K562 (cell line): ENCODE data around the gene MGAT4D. TPM values are rescaled to one million over a fixed set of nuclear protein-coding genes. Genes with fewer than 3 reads are reported as not detected.

Experiments used
- ATF7 ChIP-seq: fragments of 450-650 bp; IDR thresholded peaks from 2 replicates; pipeline ENCODE4 v1.7.1; 2014; ENCODE audit warnings: mild to moderate bottlenecking, moderate library complexity
- BRD4 ChIP-seq: fragments of 200-600 bp; sonication (generic); IDR thresholded peaks from 2 replicates; pipeline ENCODE4 v1.6.1; 2017; ENCODE audit warnings: inconsistent platforms
- CSDE1 ChIP-seq, 2 experiments: fragments of 450-650 bp; IDR thresholded peaks; 2 replicates each; pipeline ENCODE4 v1.6.1; 2016; ENCODE audit warnings: mild to moderate bottlenecking in 1 of 2
- E2F3 ChIP-seq: fragments of 250-450 bp; sonication (Bioruptor Pico); IDR thresholded peaks from 2 replicates; pipeline ENCODE4 v1.4.0; 2020; ENCODE audit warnings: mild to moderate bottlenecking
- EP300 ChIP-seq: IDR thresholded peaks from 2 replicates; pipeline ENCODE4 v1.6.1; 2012; ENCODE audit warnings: low read length, improper control_type of control experiment
- HDGF ChIP-seq: fragments of 450-650 bp; IDR thresholded peaks from 2 replicates; pipeline ENCODE4 v1.6.1; 2016
- HMG20B ChIP-seq: fragments of 250-450 bp; sonication (Bioruptor Pico); IDR thresholded peaks from 2 replicates; pipeline ENCODE4 v1.5.0; 2021; ENCODE audit warnings: mild to moderate bottlenecking
- HNRNPK ChIP-seq: fragments of 200-400 bp; formaldehyde crosslinking; IDR thresholded peaks from one replicate; pipeline ENCODE4 v1.6.1; 2018; ENCODE audit warnings: mild to moderate bottlenecking, low read depth, low read length; ENCODE audit not compliant: poor library complexity, severe bottlenecking
- MYBL2 ChIP-seq, 2 experiments: fragments of 450-650 bp in 1 of 2; sonication (generic) in 1 of 2; formaldehyde crosslinking in 1 of 2; IDR thresholded peaks; 2 replicates each; pipeline versions ENCODE4 v1.6.1 to v1.8.1; 2017 to 2022; ENCODE audit warnings: borderline replicate concordance in 1 of 2, inconsistent platforms in 1 of 2, low read depth in 1 of 2, mild to moderate bottlenecking in 1 of 2, missing genetic modification reagents in 1 of 2, moderate library complexity in 1 of 2
- MYNN ChIP-seq, 2 experiments: sonication (generic); formaldehyde crosslinking in 1 of 2; IDR thresholded peaks; 2 replicates each; pipeline versions ENCODE4 v1.5.0 to v1.6.1; 2016 to 2020; ENCODE audit warnings: antibody characterized with exemption in 1 of 2, missing genetic modification reagents in 1 of 2
- RBBP5 ChIP-seq: fragments of 200-600 bp; sonication (generic); IDR thresholded peaks from 2 replicates; pipeline ENCODE4 v1.6.1; 2012; ENCODE audit warnings: borderline replicate concordance, mild to moderate bottlenecking, low read length, control low read depth, inconsistent platforms; ENCODE audit not compliant: insufficient read depth, poor library complexity, severe bottlenecking
- SAP30 ChIP-seq: fragments of 200-600 bp; sonication (generic); IDR thresholded peaks from 2 replicates; pipeline ENCODE4 v1.6.1; 2012; ENCODE audit warnings: borderline replicate concordance, low read depth, mild to moderate bottlenecking, moderate library complexity, low read length, control low read depth, inconsistent platforms; ENCODE audit not compliant: insufficient read depth, poor library complexity, severe bottlenecking
- SMARCA4 ChIP-seq: fragments of 450-650 bp; IDR thresholded peaks from 2 replicates; pipeline ENCODE4 v1.6.1; 2016
- SMARCA5 ChIP-seq: fragments of 450-650 bp; IDR thresholded peaks from 2 replicates; pipeline ENCODE4 v1.6.1; 2016
- SP1 ChIP-seq: sonication (generic); formaldehyde crosslinking; IDR thresholded peaks from 2 replicates; pipeline ENCODE4 v1.8.1; 2022; ENCODE audit warnings: mild to moderate bottlenecking, missing genetic modification reagents
- TAL1 ChIP-seq: fragments of 450-650 bp; IDR thresholded peaks from 2 replicates; pipeline ENCODE4 v1.6.1; 2016; ENCODE audit warnings: mild to moderate bottlenecking
- TBL1XR1 ChIP-seq, 2 experiments: IDR thresholded peaks; 2 replicates each; pipeline ENCODE4 v1.6.1; 2012; ENCODE audit warnings: improper control_type of control experiment in 2 of 2, low read length in 2 of 2, mild to moderate bottlenecking in 1 of 2
- TCFL5 ChIP-seq: fragments of 250-450 bp; sonication (Bioruptor Pico); conservative IDR thresholded peaks from 2 replicates; pipeline ENCODE4 v1.6.1; 2021; ENCODE audit warnings: mild to moderate bottlenecking, moderate library complexity, matching md5 sums
- TGIF2 ChIP-seq: sonication (generic); formaldehyde crosslinking; IDR thresholded peaks from 2 replicates; pipeline ENCODE4 v1.8.1; 2022; ENCODE audit warnings: mild to moderate bottlenecking, missing genetic modification reagents, moderate library complexity
- ZBTB8A ChIP-seq: fragments of 450-650 bp; IDR thresholded peaks from 2 replicates; pipeline ENCODE4 v1.6.1; 2018; ENCODE audit warnings: mild to moderate bottlenecking, moderate library complexity; ENCODE audit not compliant: partially characterized antibody
- ZNF175 ChIP-seq: fragments of 200-800 bp; sonication (Bioruptor generic); IDR thresholded peaks from 2 replicates; pipeline ENCODE4 v1.6.1; 2016; ENCODE audit warnings: low read depth, mild to moderate bottlenecking, missing genetic modification characterization, missing compliant biosample characterization
- ZNF551 ChIP-seq: fragments of 250-450 bp; sonication (Bioruptor Pico); IDR thresholded peaks from 2 replicates; pipeline ENCODE4 v1.5.0; 2021; ENCODE audit warnings: mild to moderate bottlenecking, moderate library complexity
- ZNF586 ChIP-seq: fragments of 450-650 bp; formaldehyde crosslinking; conservative IDR thresholded peaks from 2 replicates; pipeline ENCODE4 v1.4.0; 2020; ENCODE audit warnings: mild to moderate bottlenecking, moderate library complexity
- ZNF717 ChIP-seq: fragments of 250-450 bp; sonication (Bioruptor Pico); IDR thresholded peaks from 2 replicates; pipeline ENCODE4 v1.5.0; 2021
- ZNF766 ChIP-seq: fragments of 200-800 bp; sonication (Bioruptor generic); conservative IDR thresholded peaks from 2 replicates; pipeline ENCODE4 v1.6.1; 2016; ENCODE audit warnings: missing genetic modification characterization, missing compliant biosample characterization
- polyA plus RNA-seq, 8 experiments: library from polyadenylated mRNA; depleted of rRNA in 4 of 8; stranded (reverse) in 5 of 8; unstranded in 3 of 8; fragments of >200 nt; fragmentation: Nextera tagmentation in 2 of 8; fragmentation: Illumina TruSeq in 1 of 8; extraction: Ambion mirVana in 2 of 8; extraction: Trizol in 1 of 8; gene quantifications; 2 replicates each; pipeline versions ENCODE4 v1.2.1 to v1.2.3, GENCODE V29; 2011 to 2014; ENCODE audit warnings: inconsistent platforms in 1 of 8, missing spikeins in 1 of 8
- total RNA-seq, 7 experiments: library from RNA; depleted of rRNA in 6 of 7; stranded (reverse); fragments of >200 nt in 6 of 7; fragmentation: Illumina TruSeq in 2 of 7; extraction: Trizol in 2 of 7; gene quantifications; 2 replicates each; pipeline versions ENCODE4 v1.2.1 to v1.2.3, GENCODE V29; 2011 to 2021; ENCODE audit warnings: low replicate concordance in 1 of 7
- TF ChIP-seq, protein P1 (sequence below), 2 experiments: IDR thresholded peaks; 2 replicates each; pipeline ENCODE4 v1.6.1; 2011; ENCODE audit warnings: borderline replicate concordance in 1 of 2, control low read depth in 1 of 2, low read depth in 1 of 2, low read length in 1 of 2, mild to moderate bottlenecking in 1 of 2, mixed read lengths in 1 of 2, moderate library complexity in 1 of 2; ENCODE audit not compliant: insufficient read depth in 1 of 2, insufficient read length in 1 of 2, poor library complexity in 1 of 2, severe bottlenecking in 1 of 2; ENCODE audit errors: extremely low read depth in 1 of 2
- TF ChIP-seq, protein P2 (sequence below): fragments of 250-450 bp; sonication (Bioruptor Pico); IDR thresholded peaks from 2 replicates; pipeline ENCODE4 v1.4.0; 2020; ENCODE audit warnings: borderline replicate concordance

MGAT4D gene
- total and polyA plus RNA-seq, 9 of the 15 experiments (the other 6 are each of a cell fraction or from before 2014, with no cell fraction given), result not detected

DNA sequence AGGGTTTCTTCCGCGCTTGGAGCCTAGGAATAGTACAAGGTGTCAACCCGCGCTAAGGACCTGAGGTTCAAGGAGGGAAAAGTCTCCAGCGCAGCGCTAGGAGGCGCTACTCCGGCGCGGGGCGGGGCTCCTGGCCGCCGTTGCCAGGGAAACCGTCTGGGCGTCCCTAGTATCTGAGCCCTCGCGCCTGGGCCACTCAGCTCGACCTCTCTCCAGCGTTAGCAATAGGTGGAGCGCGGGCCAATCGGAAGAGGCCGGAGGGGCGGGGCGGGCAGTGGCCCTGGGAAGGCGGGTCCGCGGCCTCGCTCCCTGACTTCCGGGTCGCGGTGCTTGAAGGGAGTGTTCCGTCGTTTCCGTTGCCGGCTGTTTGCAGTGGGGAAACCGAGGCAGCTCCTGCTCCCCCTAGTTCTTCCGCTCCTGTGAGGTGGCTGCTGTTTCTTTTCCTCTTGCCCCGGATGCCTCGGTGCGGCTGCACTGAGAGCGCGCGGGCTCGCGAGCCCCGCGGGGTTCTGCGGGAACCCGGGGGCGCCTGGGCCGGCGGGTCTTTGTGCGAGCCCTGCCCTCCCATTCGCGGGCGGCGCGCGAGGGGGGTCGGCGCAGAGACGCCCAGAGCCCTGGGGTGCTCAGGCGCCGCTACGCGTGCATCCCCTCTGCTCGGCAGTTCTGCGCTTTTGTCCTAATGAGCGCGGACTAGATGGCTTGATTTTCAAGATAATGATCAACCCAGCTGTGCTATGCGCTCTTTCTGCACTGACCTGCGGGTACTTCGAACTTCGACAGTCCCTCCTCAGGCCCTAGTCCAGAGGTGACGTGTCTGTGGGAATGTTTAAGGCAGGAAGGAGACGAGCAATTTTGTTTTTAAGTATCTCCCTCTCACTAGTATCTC, 26.0 kb upstream of the MGAT4D start, which contains the start of gene ELMOD2 (continued):
- TF ChIP-seq HMG20B (CRISPR knock-in tag) (no peak), ZNF717 (no peak), TGIF2 (no peak), ATF7 (peak; percentile 54; the same call in 1 of the 2 replicates), ZNF175 (CRISPR knock-in tag) (no peak), TAL1 (no peak), ZNF766 (CRISPR knock-in tag) (0 out of 2 replicates have a peak, but pooled peaks have one; percentile 55), SP1 (CRISPR knock-in tag) (peak; percentile 95), TCFL5 (no peak), SAP30 (peak; percentile 89), ZNF551 (CRISPR knock-in tag) (no peak), EP300 (no peak; the same call in 1 of the 2 replicates), TBL1XR1 (IDR thresholded peaks at IDR 0.05; ENCODE audit: low read length in 2 of 2) (no peak), BRD4 (no peak), E2F3 (no peak), CSDE1 (IDR thresholded peaks at IDR 0.05) (peak in 1 of 2 experiments; percentile 84; a peak in 2 of 4 replicates), HDGF (no peak), MYNN (IDR thresholded peaks at IDR 0.05) (no peak), MYNN (CRISPR knock-in tag; IDR thresholded peaks at IDR 0.05) (no peak), MYBL2 (IDR thresholded peaks at IDR 0.05; ENCODE audit: low read depth) (no peak), MYBL2 (CRISPR knock-in tag; IDR thresholded peaks at IDR 0.05; ENCODE audit: borderline replicate concordance) (no peak), HNRNPK (no peak), ZNF586 (CRISPR knock-in tag) (no peak), SMARCA4 (peak; percentile 39; the same call in 1 of the 2 replicates), RBBP5 (peak; percentile 95), ZBTB8A (no peak), SMARCA5 (no peak)
- TF ChIP-seq, protein P1, sequence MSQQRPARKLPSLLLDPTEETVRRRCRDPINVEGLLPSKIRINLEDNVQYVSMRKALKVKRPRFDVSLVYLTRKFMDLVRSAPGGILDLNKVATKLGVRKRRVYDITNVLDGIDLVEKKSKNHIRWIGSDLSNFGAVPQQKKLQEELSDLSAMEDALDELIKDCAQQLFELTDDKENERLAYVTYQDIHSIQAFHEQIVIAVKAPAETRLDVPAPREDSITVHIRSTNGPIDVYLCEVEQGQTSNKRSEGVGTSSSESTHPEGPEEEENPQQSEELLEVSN (IDR thresholded peaks at IDR 0.05; ENCODE audit: borderline replicate concordance in 1 of 2, extremely low read depth in 1 of 2, insufficient read depth in 1 of 2, insufficient read length in 1 of 2, low read depth in 1 of 2, low read length in 1 of 2, poor library complexity in 1 of 2, severe bottlenecking in 1 of 2), result peak; percentile 75 to 86
- TF ChIP-seq, protein P2, sequence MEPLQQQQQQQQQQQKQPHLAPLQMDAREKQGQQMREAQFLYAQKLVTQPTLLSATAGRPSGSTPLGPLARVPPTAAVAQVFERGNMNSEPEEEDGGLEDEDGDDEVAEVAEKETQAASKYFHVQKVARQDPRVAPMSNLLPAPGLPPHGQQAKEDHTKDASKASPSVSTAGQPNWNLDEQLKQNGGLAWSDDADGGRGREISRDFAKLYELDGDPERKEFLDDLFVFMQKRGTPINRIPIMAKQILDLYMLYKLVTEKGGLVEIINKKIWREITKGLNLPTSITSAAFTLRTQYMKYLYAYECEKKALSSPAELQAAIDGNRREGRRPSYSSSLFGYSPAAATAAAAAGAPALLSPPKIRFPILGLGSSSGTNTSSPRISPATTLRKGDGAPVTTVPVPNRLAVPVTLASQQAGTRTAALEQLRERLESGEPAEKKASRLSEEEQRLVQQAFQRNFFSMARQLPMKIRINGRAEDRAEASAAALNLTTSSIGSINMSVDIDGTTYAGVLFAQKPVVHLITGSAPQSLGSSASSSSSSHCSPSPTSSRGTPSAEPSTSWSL (CRISPR knock-in tag), result no peak
